ENCODE data around the gene PLPPR4.
"Not testable (repeated sequence)": the region's sequence is repeated elsewhere in the genome, so short reads cannot be mapped to it uniquely, and the experiment has no call there.

The PLPPR4 gene

GRCh38 chr1:99240621-99241020 is 23.7 kb upstream of the PLPPR4 start:
- Mint-ChIP-seq H3K36me3 (no peaks in the 10 kb centered on the region), H3K9me3 (no peaks in the 10 kb centered on the region), H3K4me1 (no peaks in the 10 kb centered on the region), H3K4me3 (no peak overlapping the region), H3K27ac (no peak overlapping the region), H3K27me3 (no peaks in the 10 kb centered on the region)
- ATAC-seq (replicated peaks) (no peak), DNase-seq (no peak)

GRCh38 chr1:99246152-99246551 is 18.1 kb upstream of the PLPPR4 start:
- H3K27me3 Mint-ChIP-seq: no peaks in the 10 kb centered on the region
- no peaks in the 10 kb centered on the region for H3K36me3 Mint-ChIP-seq
- no peaks in the 10 kb centered on the region for H3K4me1 Mint-ChIP-seq
- H3K9me3 Mint-ChIP-seq: peaks cover 0 to 4% of the 10 kb centered on the region in 2 donors
- H3K4me3 Mint-ChIP-seq: no peak overlapping the region
- ATAC-seq (replicated peaks) (no peak), DNase-seq (no peak)
- H3K27ac Mint-ChIP-seq: no peak overlapping the region

GRCh38 chr1:99247199-99247598 is 17.1 kb upstream of the PLPPR4 start:
- Mint-ChIP-seq H3K4me1 (no peaks in the 10 kb centered on the region), H3K27ac (no peak overlapping the region), H3K9me3 (peaks cover 0 to 6% of the 10 kb centered on the region in 2 donors), H3K27me3 (no peaks in the 10 kb centered on the region), H3K36me3 (no peaks in the 10 kb centered on the region), H3K4me3 (no peak overlapping the region)
- no peak for DNase-seq
- no peak for ATAC-seq (replicated peaks)

GRCh38 chr1:99250728-99251127 is 13.6 kb upstream of the PLPPR4 start:
- H3K4me1 Mint-ChIP-seq: no peaks in the 10 kb centered on the region
- H3K4me3 Mint-ChIP-seq: no peak overlapping the region
- no peaks in the 10 kb centered on the region for H3K36me3 Mint-ChIP-seq
- H3K9me3 Mint-ChIP-seq: peaks cover 0 to 6% of the 10 kb centered on the region in 2 donors
- no peaks in the 10 kb centered on the region for H3K27me3 Mint-ChIP-seq
- no peak for ATAC-seq (replicated peaks)
- DNase-seq: no peak
- no peak overlapping the region for H3K27ac Mint-ChIP-seq

GRCh38 chr1:99251308-99251707 is 13.0 kb upstream of the PLPPR4 start:
- Mint-ChIP-seq H3K4me1 (no peaks in the 10 kb centered on the region), H3K4me3 (no peak overlapping the region), H3K36me3 (no peaks in the 10 kb centered on the region), H3K27ac (no peak overlapping the region), H3K27me3 (no peaks in the 10 kb centered on the region), H3K9me3 (peaks cover 0 to 5% of the 10 kb centered on the region in 2 donors)
- DNase-seq (no peak), ATAC-seq (replicated peaks) (no peak)

GRCh38 chr1:99252630-99253029 is 11.7 kb upstream of the PLPPR4 start:
- H3K27me3 Mint-ChIP-seq: no peaks in the 10 kb centered on the region
- no peaks in the 10 kb centered on the region for H3K4me1 Mint-ChIP-seq
- ATAC-seq (replicated peaks) (no peak), DNase-seq (no peak)
- no peak overlapping the region for H3K27ac Mint-ChIP-seq
- H3K9me3 Mint-ChIP-seq: peaks cover 0 to 4% of the 10 kb centered on the region in 2 donors
- no peaks in the 10 kb centered on the region for H3K36me3 Mint-ChIP-seq
- H3K4me3 Mint-ChIP-seq: no peak overlapping the region

- peaks cover 28 to 31% of the 10 kb centered on the region in 2 donors for H3K27me3 Mint-ChIP-seq
- not testable (repeated sequence) for H3K9me3 Mint-ChIP-seq; DNase-seq; H3K4me3 Mint-ChIP-seq; ATAC-seq (replicated peaks); H3K4me1 Mint-ChIP-seq; H3K36me3 Mint-ChIP-seq; H3K27ac Mint-ChIP-seq
These were observed 3.9 kb upstream of the PLPPR4 start for GRCh38 chr1:99260402-99260801.

- ATAC-seq (replicated peaks): no peak
- Mint-ChIP-seq H3K36me3 (no peaks in the 10 kb centered on the region), H3K27me3 (peaks cover 32 to 35% of the 10 kb centered on the region in 2 donors), H3K4me3 (no peak overlapping the region), H3K27ac (no peak overlapping the region), H3K9me3 (peaks cover 3% of the 10 kb centered on the region in 2 donors), H3K4me1 (peaks cover 0 to 2% of the 10 kb centered on the region in 2 donors)
- DNase-seq: no peak
These were observed 832 bp downstream of the PLPPR4 start for GRCh38 chr1:99265124-99265523.

GRCh38 chr1:99266726-99267125 is 2.4 kb downstream of the PLPPR4 start:
- no peak for DNase-seq
- H3K9me3 Mint-ChIP-seq: peaks cover 3 to 5% of the 10 kb centered on the region in 2 donors

GRCh38 chr1:99268021-99268420 is 3.7 kb downstream of the PLPPR4 start:
- ATAC-seq (replicated peaks): no peak
- Mint-ChIP-seq H3K27me3 (peaks cover 24 to 28% of the 10 kb centered on the region in 2 donors), H3K9me3 (peaks cover 0 to 3% of the 10 kb centered on the region in 2 donors), H3K4me3 (no peak overlapping the region), H3K36me3 (no peaks in the 10 kb centered on the region), H3K27ac (no peak overlapping the region), H3K4me1 (peaks cover 0 to 2% of the 10 kb centered on the region in 2 donors)
- no peak for DNase-seq

More at GRCh38 chr1:99266726-99267125, 2.4 kb downstream of the PLPPR4 start:
- Mint-ChIP-seq H3K4me1 (peaks cover 0 to 2% of the 10 kb centered on the region in 2 donors), H3K27me3 (peaks cover 32 to 35% of the 10 kb centered on the region in 2 donors), H3K4me3 (no peak overlapping the region), H3K27ac (no peak overlapping the region), H3K36me3 (no peaks in the 10 kb centered on the region)
- ATAC-seq (replicated peaks): no peak

GRCh38 chr1:99269321-99269720 is 5.0 kb downstream of the PLPPR4 start:
- no peaks in the 10 kb centered on the region for H3K36me3 Mint-ChIP-seq

GRCh38 chr1:99270646-99271045 is 6.4 kb downstream of the PLPPR4 start:
- Mint-ChIP-seq H3K36me3 (no peaks in the 10 kb centered on the region), H3K9me3 (peaks cover 0 to 8% of the 10 kb centered on the region in 2 donors), H3K4me1 (no peaks in the 10 kb centered on the region), H3K4me3 (no peak overlapping the region), H3K27me3 (peaks cover 1 to 2% of the 10 kb centered on the region in 2 donors), H3K27ac (no peak overlapping the region)
- ATAC-seq (replicated peaks): no peak
- no peak for DNase-seq

More at GRCh38 chr1:99269321-99269720, 5.0 kb downstream of the PLPPR4 start:
- ATAC-seq (replicated peaks): no peak
- no peak for DNase-seq
- no peak overlapping the region for H3K27ac Mint-ChIP-seq
- H3K4me3 Mint-ChIP-seq: no peak overlapping the region
- peaks cover 0 to 5% of the 10 kb centered on the region in 2 donors for H3K9me3 Mint-ChIP-seq
- H3K27me3 Mint-ChIP-seq: peaks cover 13 to 15% of the 10 kb centered on the region in 2 donors
- H3K4me1 Mint-ChIP-seq: no peaks in the 10 kb centered on the region

GRCh38 chr1:99271249-99271648 is 7.0 kb downstream of the PLPPR4 start:
- H3K9me3 Mint-ChIP-seq: peaks cover 0 to 8% of the 10 kb centered on the region in 2 donors
- no peak for DNase-seq
- no peaks in the 10 kb centered on the region for H3K27me3 Mint-ChIP-seq
- H3K36me3 Mint-ChIP-seq: no peaks in the 10 kb centered on the region
- H3K4me3 Mint-ChIP-seq: no peak overlapping the region
- no peak overlapping the region for H3K27ac Mint-ChIP-seq
- no peaks in the 10 kb centered on the region for H3K4me1 Mint-ChIP-seq
- ATAC-seq (replicated peaks): no peak

- Mint-ChIP-seq H3K36me3 (no peaks in the 10 kb centered on the region), H3K4me1 (no peaks in the 10 kb centered on the region), H3K4me3 (no peak overlapping the region), H3K27me3 (no peaks in the 10 kb centered on the region), H3K9me3 (peaks cover 0 to 7% of the 10 kb centered on the region in 2 donors), H3K27ac (no peak overlapping the region)
- no peak for ATAC-seq (replicated peaks)
- DNase-seq: no peak
These were observed 12.8 kb downstream of the PLPPR4 start for GRCh38 chr1:99277066-99277465.

GRCh38 chr1:99279525-99279924 is 15.2 kb downstream of the PLPPR4 start:
- Mint-ChIP-seq H3K27me3 (no peaks in the 10 kb centered on the region), H3K4me1 (no peaks in the 10 kb centered on the region), H3K9me3 (peaks cover 0 to 3% of the 10 kb centered on the region in 2 donors), H3K36me3 (no peaks in the 10 kb centered on the region), H3K27ac (no peak overlapping the region), H3K4me3 (no peak overlapping the region)
- ATAC-seq (replicated peaks) (no peak), DNase-seq (no peak)

GRCh38 chr1:99281105-99281504 is 16.8 kb downstream of the PLPPR4 start:
- no peak for DNase-seq
- Mint-ChIP-seq H3K27me3 (no peaks in the 10 kb centered on the region), H3K4me3 (no peak overlapping the region), H3K4me1 (no peaks in the 10 kb centered on the region), H3K27ac (no peak overlapping the region), H3K9me3 (peaks cover 0 to 1% of the 10 kb centered on the region in 2 donors), H3K36me3 (no peaks in the 10 kb centered on the region)
- no peak for ATAC-seq (replicated peaks)

Data from stimulated activated naive B cell treated with anti-CD40 and anti-IgM and Interleukin-4, amounts not matched to agents 10 μg/mL and 1 μg/mL and 100 μg/mL, for 72 hours (primary cell).